RWPE1 (cell line): Measurements from ENCODE around the gene C1orf52.

Source experiments
- CTCF ChIA-PET: fragments of 350-600 bp; sonication (Branson Sonifier 250); formaldehyde crosslinking; extraction: SDS; loops from one replicate; lab custom pipeline; 2021; lab: Yijun Ruan, JAX
- POLR2A ChIA-PET: fragments of 400-600 bp; formaldehyde crosslinking; extraction: SDS; loops from one replicate; lab custom pipeline; 2020; ENCODE audit warnings: antibody characterized with exemption; ENCODE audit not compliant: low non-redundant PET; lab: Yijun Ruan, JAX
- DNase-seq: peaks from one replicate; pipeline ENCODE4 v3.0.0; 2012; ENCODE audit warnings: low spot score
- H3K27ac ChIP-seq: fragments of 450-650 bp; 2 replicates; pipeline ENCODE4 v1.5.1; 2017
- TF ChIP-seq, protein P1 (sequence below): fragments of 450-650 bp; conservative IDR thresholded peaks from 2 replicates; pipeline ENCODE4 v1.5.1; 2017; ENCODE audit warnings: low read depth, mild to moderate bottlenecking

The C1orf52 gene

DNA sequence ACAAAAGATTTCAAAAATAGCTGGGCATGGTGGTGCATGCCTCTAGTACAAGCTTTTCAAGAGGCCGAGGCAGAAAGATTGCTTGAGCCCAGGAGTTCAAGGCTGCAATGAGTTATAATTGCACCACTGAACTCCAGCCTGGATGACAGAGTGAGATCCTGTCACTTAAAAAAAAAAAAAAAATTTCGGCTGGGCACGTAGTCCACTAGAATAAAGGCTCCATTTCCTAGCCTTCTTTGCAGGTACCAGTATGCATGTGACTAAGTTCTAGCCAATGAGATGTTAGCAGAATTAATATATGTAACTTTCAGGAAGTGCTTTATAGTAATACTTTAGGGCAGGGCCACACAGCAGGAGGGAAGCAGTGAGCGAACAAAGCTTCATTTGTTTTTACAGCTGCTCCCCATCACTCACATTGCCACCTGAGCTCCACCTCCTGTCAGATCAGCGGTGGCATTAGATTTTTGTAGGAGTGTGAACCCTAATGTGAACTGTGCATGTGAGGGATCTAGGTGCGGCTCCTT, 29.8 kb downstream of the C1orf52 start:
- ChIA-PET POLR2A (no interaction called here), CTCF (interaction anchor here (0.6 to 1.5 kb wide), 3 partner anchors 10 to 120 kb away, joined by 3 to 4 read pairs (median 4); no protein-coding TSS in a partner anchor)
- no peak for DNase-seq
- no peak overlapping the region for H3K27ac ChIP-seq
- TF ChIP-seq, protein P1, sequence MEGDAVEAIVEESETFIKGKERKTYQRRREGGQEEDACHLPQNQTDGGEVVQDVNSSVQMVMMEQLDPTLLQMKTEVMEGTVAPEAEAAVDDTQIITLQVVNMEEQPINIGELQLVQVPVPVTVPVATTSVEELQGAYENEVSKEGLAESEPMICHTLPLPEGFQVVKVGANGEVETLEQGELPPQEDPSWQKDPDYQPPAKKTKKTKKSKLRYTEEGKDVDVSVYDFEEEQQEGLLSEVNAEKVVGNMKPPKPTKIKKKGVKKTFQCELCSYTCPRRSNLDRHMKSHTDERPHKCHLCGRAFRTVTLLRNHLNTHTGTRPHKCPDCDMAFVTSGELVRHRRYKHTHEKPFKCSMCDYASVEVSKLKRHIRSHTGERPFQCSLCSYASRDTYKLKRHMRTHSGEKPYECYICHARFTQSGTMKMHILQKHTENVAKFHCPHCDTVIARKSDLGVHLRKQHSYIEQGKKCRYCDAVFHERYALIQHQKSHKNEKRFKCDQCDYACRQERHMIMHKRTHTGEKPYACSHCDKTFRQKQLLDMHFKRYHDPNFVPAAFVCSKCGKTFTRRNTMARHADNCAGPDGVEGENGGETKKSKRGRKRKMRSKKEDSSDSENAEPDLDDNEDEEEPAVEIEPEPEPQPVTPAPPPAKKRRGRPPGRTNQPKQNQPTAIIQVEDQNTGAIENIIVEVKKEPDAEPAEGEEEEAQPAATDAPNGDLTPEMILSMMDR, result no peak

GRCh38 chr1:85228972-85229371, 30.5 kb downstream of the C1orf52 start:
- ChIA-PET CTCF (interaction anchor here (0.6 kb wide), 1 partner anchor 926 kb away, joined by 6 read pairs; no protein-coding TSS in a partner anchor), POLR2A (no interaction called here)
- no peak for DNase-seq
- TF ChIP-seq, protein P1, result no peak
- H3K27ac ChIP-seq, result no peak overlapping the region

GRCh38 chr1:85225624-85226380, 33.7 kb downstream of the C1orf52 start:
- H3K27ac ChIP-seq, result no peak overlapping the region
- TF ChIP-seq, protein P1, result no peak
- ChIA-PET POLR2A (interaction anchor here (1.3 kb wide), 1 partner anchor 26 kb away, joined by 3 read pairs; no protein-coding TSS in a partner anchor), CTCF (no interaction called here)
- no peak for DNase-seq

DNA sequence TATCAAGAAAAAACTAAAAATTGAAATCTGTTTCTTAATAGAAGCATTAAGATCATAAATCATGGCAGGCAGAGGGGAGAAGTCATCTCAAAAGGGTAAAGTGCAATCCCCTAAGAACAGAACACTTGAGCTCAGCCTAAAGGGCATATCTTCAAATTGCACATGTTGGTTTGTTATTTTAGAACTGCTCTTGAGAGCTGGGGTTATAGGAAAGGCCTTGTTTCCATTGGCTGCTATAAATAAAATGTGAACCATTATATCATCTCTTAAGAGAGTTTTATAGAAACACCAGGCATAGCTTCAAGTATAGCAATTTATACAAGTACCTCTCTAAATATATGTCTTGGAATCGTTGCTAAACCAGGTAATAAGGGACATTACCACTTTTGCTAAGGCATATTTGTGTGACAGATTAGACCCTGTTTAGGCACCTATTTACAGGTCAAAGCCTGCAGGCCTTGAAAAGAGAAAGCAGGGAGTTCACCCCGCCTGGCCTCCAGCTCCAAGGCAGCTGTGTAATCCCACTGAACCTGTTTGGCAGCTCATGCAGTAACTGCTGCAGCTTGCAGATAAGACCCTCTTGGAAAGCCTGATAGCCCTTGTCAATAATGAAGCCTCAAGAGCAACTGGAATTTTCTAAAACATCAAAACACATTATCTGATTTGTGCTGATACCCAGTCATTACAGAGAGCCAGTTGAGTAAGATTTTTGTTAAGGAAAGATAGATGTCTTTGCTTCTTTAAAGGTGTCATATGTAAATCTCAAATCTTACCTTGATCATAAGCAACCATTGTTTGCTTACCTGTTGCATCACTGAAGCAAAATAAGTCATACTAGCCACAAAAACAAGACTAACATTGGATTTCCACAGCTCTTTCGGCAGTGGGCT, 34.5 kb downstream of the C1orf52 start:
- ChIA-PET CTCF (interaction anchor here (0.8 to 1.3 kb wide), 2 partner anchors 15 to 173 kb away, joined by 3 to 7 read pairs; no protein-coding TSS in a partner anchor), POLR2A (interaction anchor here (1.3 kb wide), 1 partner anchor 25 kb away, joined by 3 read pairs; no protein-coding TSS in a partner anchor)
- DNase-seq, result no peak
- TF ChIP-seq, protein P1, result no peak
- H3K27ac ChIP-seq, result no peak overlapping the region

DNA sequence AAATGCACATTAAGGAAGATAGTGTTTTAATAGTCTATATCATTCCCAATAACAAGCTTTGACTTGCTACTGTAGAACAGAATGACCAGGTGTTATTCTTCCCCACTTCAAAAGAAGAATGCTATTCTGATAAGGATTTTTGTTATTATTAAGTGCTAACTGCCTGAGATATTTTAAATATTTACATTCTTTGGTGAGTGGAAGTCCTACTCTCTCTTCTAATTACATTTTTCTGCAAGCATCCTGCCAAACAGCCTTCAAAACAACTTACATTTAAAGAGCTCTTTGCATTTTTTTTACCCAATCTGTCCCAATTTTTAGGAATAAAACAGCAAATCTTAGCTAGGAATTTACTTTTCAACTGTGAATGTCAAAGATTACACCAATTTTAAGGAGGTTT, 35.2 kb downstream of the C1orf52 start:
- CTCF ChIA-PET, result interaction anchor here (0.8 to 1.3 kb wide), 2 partner anchors 16 to 172 kb away, joined by 3 to 7 read pairs; no protein-coding TSS in a partner anchor

More for the DNA sequence above, 35.2 kb downstream of the C1orf52 start:
- no peak for DNase-seq
- no peak overlapping the region for H3K27ac ChIP-seq
- TF ChIP-seq, protein P1, result no peak
- POLR2A ChIA-PET, result interaction anchor here (1.3 kb wide), 1 partner anchor 24 kb away, joined by 3 read pairs; no protein-coding TSS in a partner anchor
